Stimulated activated CD4-positive, alpha-beta T cell treated with anti-CD3 and anti-CD28 coated beads, Interleukin-1b, Interleukin-23, amount 100 ng/mL, for 48 hours (primary cell): ENCODE results near the gene ASGR1.

ENCODE experiments used
- DNase-seq: peaks from one replicate; pipeline ENCODE4 v3.0.0-alpha.2; 2020

The ASGR1 gene

GRCh38 chr17:7215652-7216180 lies 36.5 kb upstream of the ASGR1 start:
- no peak for DNase-seq

GRCh38 chr17:7215136-7215638 lies 36.0 kb upstream of the ASGR1 start:
- DNase-seq, result no peak

- DNase-seq, result peak; percentile 100
Measured at GRCh38 chr17:7214300-7215135, 35.3 kb upstream of the ASGR1 start.

- peak; percentile 73 for DNase-seq
Measured at GRCh38 chr17:7213895-7214299, 34.7 kb upstream of the ASGR1 start.

GRCh38 chr17:7211491-7212273 lies 32.5 kb upstream of the ASGR1 start:
- no peak for DNase-seq

GRCh38 chr17:7208754-7209460 lies 29.7 kb upstream of the ASGR1 start:
- DNase-seq, result no peak

- no peak for DNase-seq
Measured at GRCh38 chr17:7208027-7208571, 28.9 kb upstream of the ASGR1 start.

- no peak for DNase-seq
Measured at GRCh38 chr17:7207120-7208001, 28.2 kb upstream of the ASGR1 start.

- DNase-seq, result no peak
Measured at GRCh38 chr17:7205561-7205960, 26.4 kb upstream of the ASGR1 start.

- DNase-seq, result peak; percentile 90
Measured at GRCh38 chr17:7204828-7205461, 25.8 kb upstream of the ASGR1 start.

- DNase-seq, result no peak
Measured at GRCh38 chr17:7204336-7204735, 25.2 kb upstream of the ASGR1 start.

GRCh38 chr17:7203391-7203790 lies 24.2 kb upstream of the ASGR1 start:
- no peak for DNase-seq

GRCh38 chr17:7196651-7197401 lies 17.7 kb upstream of the ASGR1 start:
- DNase-seq, result no peak

- DNase-seq, result no peak
Measured at GRCh38 chr17:7195971-7196370, 16.8 kb upstream of the ASGR1 start.

GRCh38 chr17:7192271-7192937 lies 13.2 kb upstream of the ASGR1 start:
- DNase-seq, result no peak

GRCh38 chr17:7191571-7192270 lies 12.6 kb upstream of the ASGR1 start:
- no peak for DNase-seq

- DNase-seq, result no peak
Measured at GRCh38 chr17:7191069-7191468, 11.9 kb upstream of the ASGR1 start.

GRCh38 chr17:7190276-7190917 lies 11.2 kb upstream of the ASGR1 start:
- no peak for DNase-seq

- no peak for DNase-seq
Measured at GRCh38 chr17:7186241-7186640, 7.1 kb upstream of the ASGR1 start.
